ENCODE measurements around the gene HMCES.

Gene HMCES

GRCh38 chr3:129260606-129261005 is 18.1 kb upstream of the HMCES start (continued):
- TF ChIP-seq PATZ1 (CRISPR knock-in tag; IDR thresholded peaks at IDR 0.05; ENCODE audit: borderline replicate concordance) (no peak), PPARA (CRISPR knock-in tag; IDR thresholded peaks at IDR 0.05; ENCODE audit: borderline replicate concordance) (no peak), CREB5 (CRISPR knock-in tag; IDR thresholded peaks at IDR 0.05; ENCODE audit: low read depth) (no peak), RARB (CRISPR knock-in tag; IDR thresholded peaks at IDR 0.05) (no peak), ZNF8 (CRISPR knock-in tag; IDR thresholded peaks at IDR 0.05) (no peak)

- no peak for ATAC-seq
- no peak for TF ChIP-seq POU6F1 (CRISPR knock-in tag; IDR thresholded peaks at IDR 0.05; ENCODE audit: borderline replicate concordance, low read depth)
- TF ChIP-seq BACH2 (CRISPR knock-in tag; IDR thresholded peaks at IDR 0.05; ENCODE audit: borderline replicate concordance) = no peak
- TF ChIP-seq CREB5 (CRISPR knock-in tag; IDR thresholded peaks at IDR 0.05; ENCODE audit: low read depth) = no peak
- TF ChIP-seq SNAI2 (CRISPR knock-in tag; IDR thresholded peaks at IDR 0.05) = no peak
- TF ChIP-seq ZFP30 (CRISPR knock-in tag; IDR thresholded peaks at IDR 0.05) = no peak
- TF ChIP-seq ZNF8 (CRISPR knock-in tag; IDR thresholded peaks at IDR 0.05) = no peak
- no peak for TF ChIP-seq ZC3H10 (CRISPR knock-in tag; IDR thresholded peaks at IDR 0.05)
- no peak for TF ChIP-seq GLIS3 (CRISPR knock-in tag; IDR thresholded peaks at IDR 0.05)
- no peak for TF ChIP-seq ISL1 (CRISPR knock-in tag; IDR thresholded peaks at IDR 0.05)
- TF ChIP-seq CSDC2 (CRISPR knock-in tag; IDR thresholded peaks at IDR 0.05) = no peak
- TF ChIP-seq ARNTL (CRISPR knock-in tag; IDR thresholded peaks at IDR 0.05; ENCODE audit: borderline replicate concordance, low read depth) = no peak
- no peak for TF ChIP-seq PPARA (CRISPR knock-in tag; IDR thresholded peaks at IDR 0.05; ENCODE audit: borderline replicate concordance)
- no peak for TF ChIP-seq ESRRG (CRISPR knock-in tag; IDR thresholded peaks at IDR 0.05)
- no peak for TF ChIP-seq OSR1 (CRISPR knock-in tag; IDR thresholded peaks at IDR 0.05)
- no peak for TF ChIP-seq ZNF565 (CRISPR knock-in tag; conservative IDR thresholded peaks at IDR 0.05; ENCODE audit: low read depth)
- TF ChIP-seq CSRNP3 (CRISPR knock-in tag; IDR thresholded peaks at IDR 0.05) = no peak
- no peak for TF ChIP-seq TOX (CRISPR knock-in tag; IDR thresholded peaks at IDR 0.05; ENCODE audit: borderline replicate concordance)
- no peak for TF ChIP-seq TSHZ2 (CRISPR knock-in tag; IDR thresholded peaks at IDR 0.05)
Measured at GRCh38 chr3:129261894-129262293, 16.8 kb upstream of the HMCES start.

Measured in SK-N-SH treated with all-trans-retinoic acid at 6 μM for 48 hours (cell line).